ENCODE results near the gene NEK9. TPM values are rescaled to one million over a fixed set of nuclear protein-coding genes. Genes with fewer than 3 reads are reported as not detected.

The NEK9 gene
- total and polyA plus RNA-seq, 4 donors, result 13.4 to 46.0 (median 29.8) TPM

GRCh38 chr14:75133597-75133996, 6.7 kb upstream of the NEK9 start:
- peaks cover 5 to 23% (median 19%) of the 10 kb centered on the region in 4 donors for H3K36me3 ChIP-seq (ENCODE audit: control insufficient read depth in 4 of 4, insufficient read depth in 3 of 4, low read depth in 1 of 4, low read length in 3 of 4)
- H3K4me1 ChIP-seq (ENCODE audit: control insufficient read depth in 4 of 4, insufficient read depth in 4 of 4, low read length in 3 of 4), result peaks cover 0 to 6% (median 0%) of the 10 kb centered on the region in 4 donors
- DNase-seq (ENCODE audit: low spot score), result no peak
- H3K27me3 ChIP-seq (ENCODE audit: control insufficient read depth in 4 of 4, insufficient read depth in 4 of 4, low read length in 3 of 4), result no peaks in the 10 kb centered on the region
- H3K4me3 ChIP-seq (ENCODE audit: low read depth in 1 of 3, low read length in 3 of 3), result no peak overlapping the region
- H3K9ac ChIP-seq (ENCODE audit: low read depth in 1 of 2, low read length in 2 of 2), result no peak overlapping the region
- 74% methylated on average over 2 of the region's 2 CpGs for WGBS
- no peaks in the 10 kb centered on the region for H3K9me3 ChIP-seq (ENCODE audit: control insufficient read depth in 4 of 4, low read length in 3 of 4)
- TF ChIP-seq FOXA1 (IDR thresholded peaks at IDR 0.05) (no peak), GABPA (IDR thresholded peaks at IDR 0.05 in 1 of 2, conservative IDR thresholded peaks at IDR 0.05 in 1 of 2) (no peak), REST (IDR thresholded peaks at IDR 0.05) (no peak), FOXA2 (IDR thresholded peaks at IDR 0.05) (no peak), EGR1 (IDR thresholded peaks at IDR 0.05; ENCODE audit: low read depth in 2 of 2) (no peak), HNF4A (conservative IDR thresholded peaks at IDR 0.05) (no peak), TAF1 (conservative IDR thresholded peaks at IDR 0.05) (no peak), ZBTB33 (IDR thresholded peaks at IDR 0.05) (no peak), MAX (IDR thresholded peaks at IDR 0.05) (no peak), ATF3 (IDR thresholded peaks at IDR 0.05) (no peak), RXRA (IDR thresholded peaks at IDR 0.05) (no peak), SP1 (IDR thresholded peaks at IDR 0.05) (no peak)
- H3K27ac ChIP-seq (ENCODE audit: low read depth in 1 of 2, low read length in 2 of 2), result no peak overlapping the region

GRCh38 chr14:75132382-75133086, 5.7 kb upstream of the NEK9 start:
- Histone ChIP-seq H3K36me3 (ENCODE audit: control insufficient read depth in 4 of 4, insufficient read depth in 3 of 4, low read depth in 1 of 4, low read length in 3 of 4) (peaks cover 5 to 23% (median 19%) of the 10 kb centered on the region in 4 donors), H3K9ac (ENCODE audit: low read depth in 1 of 2, low read length in 2 of 2) (no peak overlapping the region), H3K4me1 (ENCODE audit: control insufficient read depth in 4 of 4, insufficient read depth in 4 of 4, low read length in 3 of 4) (peaks cover 2 to 16% (median 5%) of the 10 kb centered on the region in 4 donors), H3K9me3 (ENCODE audit: control insufficient read depth in 4 of 4, low read length in 3 of 4) (no peaks in the 10 kb centered on the region), H3K27ac (ENCODE audit: low read depth in 1 of 2, low read length in 2 of 2) (peak overlapping the region in 1 of 2 donors; percentile 17), H3K27me3 (ENCODE audit: control insufficient read depth in 4 of 4, insufficient read depth in 4 of 4, low read length in 3 of 4) (no peaks in the 10 kb centered on the region), H3K4me3 (ENCODE audit: low read depth in 1 of 3, low read length in 3 of 3) (no peak overlapping the region)
- TF ChIP-seq REST (IDR thresholded peaks at IDR 0.05) (no peak), FOXA2 (IDR thresholded peaks at IDR 0.05) (no peak), FOXA1 (IDR thresholded peaks at IDR 0.05) (no peak), TAF1 (conservative IDR thresholded peaks at IDR 0.05) (no peak), GABPA (IDR thresholded peaks at IDR 0.05 in 1 of 2, conservative IDR thresholded peaks at IDR 0.05 in 1 of 2) (no peak), RAD21 (IDR thresholded peaks at IDR 0.05) (peak; percentile 95 to 97), EGR1 (IDR thresholded peaks at IDR 0.05; ENCODE audit: low read depth in 2 of 2) (no peak), CTCF (IDR thresholded peaks at IDR 0.05; ENCODE audit: low read depth, low read length, missing input control) (peak; percentile 86), JUND (IDR thresholded peaks at IDR 0.05) (no peak), HNF4G (IDR thresholded peaks at IDR 0.05) (no peak), MAX (IDR thresholded peaks at IDR 0.05) (no peak), ATF3 (IDR thresholded peaks at IDR 0.05) (no peak), YY1 (IDR thresholded peaks at IDR 0.05) (no peak), SP1 (IDR thresholded peaks at IDR 0.05) (no peak), NR2F2 (IDR thresholded peaks at IDR 0.05) (no peak)
- WGBS, result 32% methylated on average over 4 of the region's 4 CpGs
- DNase-seq (ENCODE audit: low spot score), result peak; percentile 50
